Measurements from ENCODE around the gene ZNF683.
A peak's percentile ranks its signal among the peaks of the same experiment; 100 is the strongest.
"Not testable (repeated sequence)": the region's sequence is repeated elsewhere in the genome, so short reads cannot be mapped to it uniquely, and the experiment has no call there.

ZNF683 gene

GRCh38 chr1:26384076-26384475 lies 11.5 kb upstream of the ZNF683 start:
- peak; percentile 35 for DNase-seq

- DNase-seq, result no peak
These were observed 6.3 kb upstream of the ZNF683 start for GRCh38 chr1:26378879-26379251.

- DNase-seq, result peak; percentile 86
These were observed 5.7 kb upstream of the ZNF683 start for GRCh38 chr1:26378088-26378878.

GRCh38 chr1:26376050-26376449 lies 3.5 kb upstream of the ZNF683 start:
- no peak for DNase-seq

GRCh38 chr1:26375081-26375480 lies 2.5 kb upstream of the ZNF683 start:
- no peak for DNase-seq

- DNase-seq, result not testable (repeated sequence)
These were observed 1.8 kb upstream of the ZNF683 start for GRCh38 chr1:26374361-26374760.

- DNase-seq, result no peak
These were observed 1.2 kb upstream of the ZNF683 start for GRCh38 chr1:26373789-26374188.

- DNase-seq, result peak; percentile 54
These were observed 731 bp upstream of the ZNF683 start for GRCh38 chr1:26373281-26373680.

GRCh38 chr1:26372039-26372438 lies 511 bp downstream of the ZNF683 start:
- DNase-seq, result no peak

GRCh38 chr1:26370591-26371382 lies 1.8 kb downstream of the ZNF683 start:
- DNase-seq, result peak; percentile 22

GRCh38 chr1:26368486-26368885 lies 4.1 kb downstream of the ZNF683 start:
- no peak for DNase-seq

GRCh38 chr1:26368006-26368405 lies 4.5 kb downstream of the ZNF683 start:
- no peak for DNase-seq

- DNase-seq, result no peak
These were observed 5.1 kb downstream of the ZNF683 start for GRCh38 chr1:26367441-26367840.

- DNase-seq, result no peak
These were observed 7.6 kb downstream of the ZNF683 start for GRCh38 chr1:26364956-26365355.

GRCh38 chr1:26363549-26364448 lies 8.8 kb downstream of the ZNF683 start:
- DNase-seq, result peak; percentile 87

- DNase-seq, result no peak
These were observed 10.2 kb downstream of the ZNF683 start for GRCh38 chr1:26362331-26362730.

- no peak for DNase-seq
These were observed 10.9 kb downstream of the ZNF683 start for GRCh38 chr1:26361605-26362122.

GRCh38 chr1:26360807-26361604 lies 11.5 kb downstream of the ZNF683 start:
- DNase-seq, result no peak

- peak; percentile 62 for DNase-seq
These were observed 12.4 kb downstream of the ZNF683 start for GRCh38 chr1:26359981-26360806.

GRCh38 chr1:26358411-26359384 lies 13.9 kb downstream of the ZNF683 start:
- DNase-seq, result peak; percentile 79

Measured in CD4-positive, alpha-beta T cell treated with Interleukin-10 for 1 hour (primary cell).